ENCODE data around the gene NLRP6.

GRCh38 chr11:230431-230830 is 47.8 kb upstream of the NLRP6 start:
- no peak for TF ChIP-seq CTCF (conservative IDR thresholded peaks at IDR 0.05; ENCODE audit: low read depth, low read length)
- TF ChIP-seq EZH2 (IDR thresholded peaks at IDR 0.05; ENCODE audit: borderline replicate concordance, low read depth, low read length, poor library complexity, severe bottlenecking) = no peak

All from A673 (cell line).